22Rv1 (cell line): ENCODE results near the gene DNAJB5.
"Not testable (repeated sequence)": the region's sequence is repeated elsewhere in the genome, so short reads cannot be mapped to it uniquely, and the experiment has no call there.

Experiments
- H3K27ac ChIP-seq: fragments of 450-650 bp; 2 replicates; pipeline ENCODE4 v1.5.1; 2017
- ZFX ChIP-seq: fragments of 450-650 bp; IDR thresholded peaks from 2 replicates; pipeline ENCODE4 v1.6.1; 2017; ENCODE audit warnings: antibody characterized with exemption, borderline replicate concordance
- TF ChIP-seq, protein P1 (sequence below): fragments of 450-650 bp; IDR thresholded peaks from 2 replicates; pipeline ENCODE4 v1.5.1; 2017; ENCODE audit warnings: mild to moderate bottlenecking

The DNAJB5 gene

GRCh38 chr9:34989003-34989945 is at the start of gene DNAJB5:
TSS of gene DNAJB5 (plus strand) at chr9:34989745. CDS start at chr9:34990631, 886 bp downstream.
- H3K27ac ChIP-seq, result peak within 1 kb of the TSS; percentile 72
- no peak for TF ChIP-seq ZFX
- TF ChIP-seq, protein P1, sequence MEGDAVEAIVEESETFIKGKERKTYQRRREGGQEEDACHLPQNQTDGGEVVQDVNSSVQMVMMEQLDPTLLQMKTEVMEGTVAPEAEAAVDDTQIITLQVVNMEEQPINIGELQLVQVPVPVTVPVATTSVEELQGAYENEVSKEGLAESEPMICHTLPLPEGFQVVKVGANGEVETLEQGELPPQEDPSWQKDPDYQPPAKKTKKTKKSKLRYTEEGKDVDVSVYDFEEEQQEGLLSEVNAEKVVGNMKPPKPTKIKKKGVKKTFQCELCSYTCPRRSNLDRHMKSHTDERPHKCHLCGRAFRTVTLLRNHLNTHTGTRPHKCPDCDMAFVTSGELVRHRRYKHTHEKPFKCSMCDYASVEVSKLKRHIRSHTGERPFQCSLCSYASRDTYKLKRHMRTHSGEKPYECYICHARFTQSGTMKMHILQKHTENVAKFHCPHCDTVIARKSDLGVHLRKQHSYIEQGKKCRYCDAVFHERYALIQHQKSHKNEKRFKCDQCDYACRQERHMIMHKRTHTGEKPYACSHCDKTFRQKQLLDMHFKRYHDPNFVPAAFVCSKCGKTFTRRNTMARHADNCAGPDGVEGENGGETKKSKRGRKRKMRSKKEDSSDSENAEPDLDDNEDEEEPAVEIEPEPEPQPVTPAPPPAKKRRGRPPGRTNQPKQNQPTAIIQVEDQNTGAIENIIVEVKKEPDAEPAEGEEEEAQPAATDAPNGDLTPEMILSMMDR, result no peak

GRCh38 chr9:34939989-34940388 is 49.6 kb upstream of the DNAJB5 start:
- H3K27ac ChIP-seq, result not testable (repeated sequence)

- no peak overlapping the region for H3K27ac ChIP-seq
- TF ChIP-seq, protein P1, result no peak
- no peak for TF ChIP-seq ZFX
These were observed 41.1 kb upstream of the DNAJB5 start for GRCh38 chr9:34948451-34948850.

DNA sequence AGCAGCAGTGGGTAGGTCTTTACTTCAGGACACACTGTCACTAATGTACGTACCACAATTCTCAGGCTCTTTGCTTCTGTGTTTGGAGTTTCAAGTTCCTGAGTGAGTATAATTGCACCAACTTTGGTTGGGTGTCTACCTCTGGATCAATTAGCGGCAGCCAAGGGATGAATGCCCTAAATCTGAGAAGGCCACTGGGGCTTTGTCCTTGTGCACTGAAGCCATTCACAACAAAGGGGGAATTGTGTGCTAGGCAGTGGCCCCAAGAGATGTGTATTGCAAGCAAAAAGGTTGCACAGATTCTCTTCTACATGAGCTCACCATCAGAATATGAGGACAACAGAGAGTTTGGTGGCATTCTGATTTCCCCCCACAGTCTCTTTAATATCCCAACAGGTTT is 35.3 kb upstream of the DNAJB5 start:
- no peak for TF ChIP-seq ZFX
- TF ChIP-seq, protein P1, result no peak
- no peak overlapping the region for H3K27ac ChIP-seq

GRCh38 chr9:34956066-34956465 is 33.5 kb upstream of the DNAJB5 start:
- not testable (repeated sequence) for H3K27ac ChIP-seq

GRCh38 chr9:34956648-34957047 is 32.9 kb upstream of the DNAJB5 start:
- TF ChIP-seq ZFX, result no peak
- TF ChIP-seq, protein P1, result no peak
- no peak overlapping the region for H3K27ac ChIP-seq

DNA sequence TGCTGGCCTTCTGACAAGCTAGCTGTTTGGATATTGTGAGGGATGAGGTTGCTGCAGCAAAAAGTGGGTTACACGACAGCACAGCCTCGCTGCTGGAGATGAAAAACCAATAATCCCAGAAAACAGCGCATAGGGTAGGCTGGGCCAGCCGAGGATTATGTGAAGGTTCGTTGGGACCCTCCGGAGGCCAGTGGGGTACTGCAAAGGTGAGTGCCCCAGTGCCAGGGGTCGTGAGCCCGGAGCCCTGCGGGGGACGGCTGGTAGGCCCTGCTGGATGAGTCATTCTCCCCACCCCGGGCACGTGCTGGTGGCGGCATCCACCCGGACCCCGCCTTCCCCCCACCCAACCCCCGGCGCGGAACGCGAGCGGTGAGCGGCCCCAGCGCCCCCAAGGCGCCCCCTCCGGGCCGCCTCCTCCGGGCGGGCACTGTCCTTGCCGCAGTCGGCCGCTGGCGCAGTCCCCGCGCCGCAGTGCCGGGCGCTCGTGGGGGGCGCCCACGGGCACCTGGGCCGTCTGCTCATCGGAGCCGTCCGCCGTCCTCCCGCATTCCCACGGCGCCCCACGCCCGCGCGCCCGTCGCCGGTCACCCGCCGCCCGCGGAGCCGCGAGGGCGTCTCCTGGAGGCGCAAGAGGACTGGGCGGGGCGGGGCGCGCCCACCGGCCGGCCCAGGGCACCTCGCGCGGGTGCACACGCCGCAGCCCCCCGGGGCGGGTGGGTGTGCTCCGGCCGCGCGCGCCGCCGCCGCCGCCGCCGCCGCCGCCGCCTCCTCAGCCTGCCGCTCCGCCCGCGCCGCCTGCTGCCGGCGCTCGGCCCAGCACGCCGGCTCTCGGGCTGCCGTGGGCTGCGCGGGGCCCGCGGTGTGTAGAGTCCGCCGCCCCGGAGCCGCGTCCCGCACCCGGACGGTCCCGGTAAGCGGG is 31.8 kb upstream of the DNAJB5 start, which contains the start of gene PHF24:
Gene PHF24, plus strand, starts transcription at position 794 of the 919 bp plus-strand sequence. CDS start 13,014 bp downstream, outside the sequence.
- no peak for TF ChIP-seq ZFX
- TF ChIP-seq, protein P1, result peak; percentile 60
- no peak within 1 kb of the TSS for H3K27ac ChIP-seq
